HG03095 (cell line): ENCODE data around the gene CYBA.
"Not testable (repeated sequence)": the region's sequence is repeated elsewhere in the genome, so short reads cannot be mapped to it uniquely, and the experiment has no call there.

Experiments used
- ATAC-seq: cut with Tn5 transposase; IDR thresholded peaks from one replicate; pipeline ENCODE4 v1.9.1; 2021; ENCODE audit warnings: moderate library complexity; ENCODE audit not compliant: unreplicated experiment

CYBA gene

DNA sequence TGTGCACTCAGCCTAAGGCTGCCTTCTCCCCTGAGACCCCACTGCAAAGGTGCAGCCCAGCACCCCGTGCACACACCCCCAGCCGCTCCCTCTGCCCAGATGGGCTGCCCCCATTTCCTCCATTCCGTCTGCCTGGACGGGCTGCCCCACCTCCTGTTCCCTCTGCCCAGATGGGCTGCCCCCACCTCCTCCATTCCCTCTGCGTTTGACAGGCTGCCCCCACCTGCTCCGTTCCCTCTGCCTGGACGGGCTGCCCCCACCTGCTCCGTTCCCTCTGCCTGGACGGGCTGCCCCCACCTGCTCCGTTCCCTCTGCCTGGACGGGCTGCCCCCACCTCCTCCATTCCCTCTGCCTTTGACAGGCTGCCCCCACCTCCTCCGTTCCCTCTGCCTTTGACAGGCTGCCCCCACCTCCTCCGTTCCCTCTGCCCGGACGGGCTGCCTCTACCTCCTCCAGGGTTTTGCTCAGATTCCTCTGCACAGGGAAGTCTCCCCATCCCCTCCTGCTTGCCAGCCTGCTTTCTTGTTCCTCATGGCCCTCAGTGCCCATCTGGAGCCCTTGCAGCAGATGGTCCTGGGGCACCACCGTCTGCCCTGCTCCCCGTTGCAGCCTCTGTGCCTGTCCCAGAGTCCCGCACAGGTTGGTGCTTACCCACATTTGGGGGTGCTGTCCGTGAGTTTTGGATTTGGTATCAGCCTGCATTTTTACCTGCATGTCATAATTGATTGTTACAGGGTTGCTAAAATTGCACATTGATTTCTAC is 35.9 kb downstream of the CYBA start:
- no peak for ATAC-seq

DNA sequence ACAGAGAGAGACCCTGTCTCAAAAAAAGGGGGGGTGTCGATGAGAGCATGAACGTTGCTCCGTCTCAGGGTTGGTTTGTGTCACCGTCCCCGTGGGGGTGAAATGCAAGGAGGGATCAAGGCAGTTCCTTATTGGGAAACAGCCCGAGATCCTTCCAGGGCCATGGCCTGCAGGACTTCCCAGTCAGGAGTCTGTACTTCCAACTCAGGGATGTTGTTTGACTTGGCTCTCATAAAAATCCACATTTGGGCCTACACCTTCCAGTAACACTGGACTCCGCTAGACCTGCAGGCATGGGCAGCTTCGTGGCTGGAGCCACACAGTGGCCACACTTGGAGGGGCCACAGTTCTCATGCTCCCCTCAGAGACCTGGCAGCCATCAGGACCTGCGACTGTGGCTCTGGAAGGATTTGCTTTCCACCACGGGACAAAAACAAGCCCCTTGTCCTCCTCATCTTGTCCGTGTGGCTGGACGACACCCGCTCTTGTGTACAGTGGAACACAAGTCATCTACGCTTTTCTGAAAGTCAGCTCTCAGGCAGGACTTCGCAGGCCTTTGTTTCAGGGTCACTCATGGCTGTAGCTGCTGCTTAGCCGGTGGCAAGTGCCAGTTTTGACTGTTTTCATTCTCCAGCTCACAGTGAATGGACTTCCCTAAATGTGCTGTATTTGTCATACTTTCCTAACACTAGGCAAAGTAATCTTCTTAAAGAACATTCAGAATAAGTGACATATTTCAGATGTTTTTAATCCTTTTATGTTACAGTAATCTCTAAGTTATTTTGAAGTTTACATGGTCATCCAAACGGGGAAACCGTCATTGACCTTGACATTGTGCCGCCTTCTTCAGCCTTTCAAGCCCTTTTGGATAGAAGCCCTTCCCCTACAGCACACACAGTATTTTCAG is 36.7 kb downstream of the CYBA start:
- no peak for ATAC-seq

DNA sequence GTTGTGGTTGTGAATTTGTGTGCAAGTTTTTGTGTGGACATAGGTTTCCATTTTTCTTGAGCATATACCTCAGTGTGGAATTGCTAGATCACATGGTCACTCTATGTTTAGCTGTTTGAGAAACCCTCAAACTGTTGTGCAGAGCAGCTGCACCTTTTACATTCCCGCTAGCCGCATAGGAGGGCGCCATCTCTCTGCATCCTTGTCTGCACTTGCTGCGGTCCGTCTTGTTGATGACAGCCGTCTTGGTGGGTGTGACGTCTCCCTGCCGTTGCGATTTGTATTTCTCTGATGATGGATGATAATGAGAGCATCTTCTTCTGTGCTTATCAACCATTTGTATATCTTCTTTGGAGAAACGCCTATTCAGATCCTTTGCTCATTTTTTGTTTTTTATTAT is 37.6 kb downstream of the CYBA start:
- ATAC-seq = no peak

DNA sequence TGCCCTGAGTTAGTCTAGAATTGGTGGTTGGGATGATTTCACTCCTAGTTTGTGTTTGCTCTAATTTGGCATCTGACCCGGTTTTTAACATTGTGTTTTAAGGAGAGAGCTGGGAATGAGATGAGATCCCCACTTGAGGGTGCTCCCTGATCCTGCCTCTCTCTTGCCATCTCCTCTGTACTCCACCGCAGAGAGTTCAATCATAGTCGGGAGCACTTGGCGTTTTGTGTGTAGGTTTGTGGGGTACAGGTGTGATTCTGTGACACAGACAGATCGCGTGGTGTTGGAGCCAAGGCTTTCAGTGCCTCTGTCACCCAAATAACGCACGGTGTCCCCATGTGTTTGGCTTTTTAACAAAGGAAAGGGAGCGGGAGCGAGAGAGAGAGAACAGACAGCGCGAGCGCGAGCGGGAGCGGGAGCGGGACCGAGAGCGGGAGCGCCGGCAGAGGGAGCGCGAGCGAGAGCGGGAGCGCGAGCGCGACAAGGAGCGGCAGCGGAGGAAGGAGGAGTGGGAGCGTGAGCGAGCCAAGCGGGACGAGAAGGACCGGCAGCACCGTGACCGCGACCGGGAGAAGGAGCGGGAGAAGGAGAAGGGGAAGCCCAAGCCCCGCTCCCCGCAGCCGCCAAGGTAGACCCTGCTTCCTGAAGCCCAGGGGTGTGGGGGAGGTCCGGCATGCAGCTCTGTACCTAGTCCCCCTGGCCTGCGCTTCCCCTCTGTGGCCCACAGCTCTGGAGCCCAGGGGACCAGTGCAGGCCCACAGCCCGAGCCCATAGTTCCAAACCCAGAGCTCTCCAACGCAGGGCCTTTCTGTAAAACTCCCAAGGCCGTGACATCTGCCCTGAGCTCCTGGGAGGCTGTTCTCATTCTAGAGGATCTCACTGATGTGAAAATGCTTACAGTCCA is 39.7 kb downstream of the CYBA start:
- ATAC-seq = no peak

DNA sequence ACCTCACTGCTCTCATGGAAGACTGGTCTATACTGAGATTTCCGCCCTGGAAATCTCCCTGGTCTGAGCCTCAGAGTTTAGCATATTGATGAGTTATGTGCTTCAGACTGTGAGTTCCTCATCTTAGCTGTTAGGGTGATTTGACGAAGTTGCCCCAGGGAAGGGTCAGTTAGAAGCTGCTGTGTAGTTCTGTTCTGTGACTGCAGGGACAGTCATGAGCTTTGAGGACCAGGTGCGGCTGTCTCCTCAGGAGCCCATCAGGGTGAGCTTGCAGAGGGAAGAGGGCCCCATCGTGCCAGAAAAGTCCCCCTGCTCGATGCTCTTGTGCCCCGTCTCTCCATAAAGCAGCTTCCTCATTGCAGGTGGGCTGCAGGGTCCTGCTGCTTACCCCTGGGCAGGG is 40.8 kb downstream of the CYBA start:
- ATAC-seq = no peak

DNA sequence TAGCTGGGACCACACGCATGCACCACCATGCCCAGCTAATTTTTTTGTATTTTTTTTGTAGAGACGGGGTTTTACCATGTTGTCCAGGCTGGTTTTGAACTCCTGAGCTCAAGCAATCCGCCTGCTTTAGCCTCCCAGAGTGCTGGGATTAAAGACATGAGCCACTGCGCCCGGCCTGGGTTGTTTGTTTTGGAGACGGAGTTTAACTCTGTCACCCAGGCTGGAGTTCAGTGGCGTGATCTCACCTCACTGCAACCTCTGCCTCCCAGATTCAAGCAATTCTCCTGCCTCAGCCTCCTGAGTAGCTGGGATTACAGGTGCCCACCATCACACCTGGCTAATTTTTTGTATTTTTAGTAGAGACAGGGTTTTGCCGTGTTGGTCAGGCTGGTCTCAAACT is 41.4 kb downstream of the CYBA start:
- not testable (repeated sequence) for ATAC-seq

DNA sequence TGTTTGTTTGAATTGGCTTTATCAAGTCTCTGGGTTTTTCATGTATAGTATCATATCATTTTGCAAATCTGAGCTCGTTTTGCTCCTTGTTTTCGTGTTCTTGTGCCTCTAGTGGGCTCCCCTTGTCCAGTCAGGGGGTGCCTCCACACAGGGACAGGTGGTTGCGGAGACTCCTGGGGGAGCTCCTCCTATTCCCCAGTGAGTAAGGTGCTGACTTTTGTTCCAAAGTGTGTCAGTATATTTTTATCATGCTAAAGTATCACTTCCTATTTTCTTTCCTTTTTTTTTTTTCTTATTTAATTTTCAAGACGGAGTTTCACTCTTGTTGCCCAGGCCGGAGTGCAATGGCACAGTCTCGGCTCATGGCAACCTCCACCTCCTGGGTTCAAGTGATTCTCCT is 42.8 kb downstream of the CYBA start:
- ATAC-seq = no peak

DNA sequence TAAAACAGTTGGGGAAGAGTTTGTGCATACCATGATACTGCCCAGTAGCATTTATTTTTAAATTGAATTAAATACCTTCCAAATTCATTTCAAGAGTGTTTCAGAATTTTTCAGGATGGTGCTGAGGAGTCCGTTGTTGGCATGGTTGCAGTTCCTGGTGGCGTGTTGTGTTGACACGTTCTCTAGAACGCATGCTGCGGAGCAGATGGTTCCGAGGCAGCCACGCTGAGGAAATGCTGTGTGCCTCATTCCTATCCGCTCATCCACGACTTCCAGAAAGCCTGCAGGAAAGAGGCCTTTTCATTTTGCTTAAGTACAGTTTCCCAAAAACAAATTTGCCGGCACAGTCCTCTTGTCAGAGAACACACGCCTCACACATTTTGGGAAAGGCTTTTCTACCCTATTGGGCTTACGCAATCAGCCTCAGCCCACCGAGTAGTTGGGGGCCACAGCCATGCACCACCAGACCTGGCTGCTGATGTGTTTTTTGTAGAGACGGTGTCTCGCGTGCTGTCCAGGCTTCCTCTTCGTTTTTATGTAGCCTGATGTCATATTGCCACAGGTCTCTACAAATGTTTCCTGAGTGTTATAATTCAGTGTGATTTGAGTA is 44.6 kb downstream of the CYBA start:
- no peak for ATAC-seq

DNA sequence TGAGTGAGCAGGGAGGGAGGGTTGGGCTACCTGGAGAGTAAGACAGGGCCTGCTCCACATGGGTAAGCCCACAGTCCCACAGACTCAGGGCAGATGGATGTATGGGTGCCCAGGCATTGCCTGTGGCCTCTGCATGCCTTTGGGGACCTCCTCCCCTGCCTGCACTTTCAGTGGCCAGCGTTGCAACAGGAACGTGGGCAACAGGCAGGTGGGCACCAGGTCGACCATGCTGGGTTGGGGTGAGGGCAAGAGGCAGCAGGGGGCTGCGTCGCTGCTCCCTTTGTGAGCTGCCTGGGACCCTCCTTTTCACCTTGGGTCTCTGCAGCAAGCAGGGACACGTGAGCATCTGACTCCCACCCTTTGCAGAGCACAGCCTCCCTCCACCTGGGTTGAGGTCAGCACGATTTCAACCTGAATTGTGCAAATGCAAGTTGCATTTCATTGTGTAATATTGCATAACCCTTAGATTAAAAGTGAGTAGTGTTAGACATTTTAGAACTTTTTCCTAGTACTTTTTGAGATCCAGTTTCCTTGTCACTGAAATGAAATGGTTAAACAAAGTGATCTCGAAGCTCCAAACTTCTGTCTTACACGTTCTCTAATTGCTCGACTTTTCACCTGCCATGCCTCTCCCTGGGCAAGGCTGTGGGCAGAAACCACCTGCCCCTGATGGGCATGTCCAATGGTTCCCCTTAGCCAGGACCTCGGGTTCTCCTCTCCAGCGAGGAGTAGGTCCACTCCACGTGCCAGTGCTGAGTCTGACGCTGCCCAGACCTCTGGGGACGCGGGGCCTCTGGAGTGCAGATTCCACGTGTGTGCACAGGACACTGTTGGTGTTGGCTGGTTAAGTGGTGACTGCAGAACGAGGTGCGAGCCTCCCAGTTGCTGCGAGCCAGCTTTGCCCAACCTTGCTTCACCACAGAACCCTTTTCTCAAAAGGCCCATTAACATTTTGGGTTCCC is 45.4 kb downstream of the CYBA start:
- no peak for ATAC-seq

DNA sequence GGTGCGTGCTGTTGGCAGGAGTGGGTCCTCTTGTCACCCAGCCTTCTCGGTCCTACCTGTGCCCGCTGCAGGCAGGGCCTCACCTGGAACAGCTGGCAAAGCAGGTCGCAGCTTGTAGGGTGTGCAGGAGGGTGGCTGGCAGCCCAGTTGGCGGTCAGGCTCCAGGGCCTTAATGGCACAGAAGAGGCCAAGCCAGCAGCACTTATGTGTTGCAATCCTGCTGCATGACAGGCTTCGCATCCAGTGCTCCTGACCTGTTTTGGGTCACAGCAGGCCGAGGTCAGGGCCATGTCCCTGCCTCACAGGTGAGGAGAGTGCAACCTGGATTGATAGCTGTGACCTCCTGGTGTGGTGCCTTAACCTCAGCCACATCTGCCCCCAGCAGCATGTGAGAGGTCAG is 48.8 kb downstream of the CYBA start:
- ATAC-seq = no peak

DNA sequence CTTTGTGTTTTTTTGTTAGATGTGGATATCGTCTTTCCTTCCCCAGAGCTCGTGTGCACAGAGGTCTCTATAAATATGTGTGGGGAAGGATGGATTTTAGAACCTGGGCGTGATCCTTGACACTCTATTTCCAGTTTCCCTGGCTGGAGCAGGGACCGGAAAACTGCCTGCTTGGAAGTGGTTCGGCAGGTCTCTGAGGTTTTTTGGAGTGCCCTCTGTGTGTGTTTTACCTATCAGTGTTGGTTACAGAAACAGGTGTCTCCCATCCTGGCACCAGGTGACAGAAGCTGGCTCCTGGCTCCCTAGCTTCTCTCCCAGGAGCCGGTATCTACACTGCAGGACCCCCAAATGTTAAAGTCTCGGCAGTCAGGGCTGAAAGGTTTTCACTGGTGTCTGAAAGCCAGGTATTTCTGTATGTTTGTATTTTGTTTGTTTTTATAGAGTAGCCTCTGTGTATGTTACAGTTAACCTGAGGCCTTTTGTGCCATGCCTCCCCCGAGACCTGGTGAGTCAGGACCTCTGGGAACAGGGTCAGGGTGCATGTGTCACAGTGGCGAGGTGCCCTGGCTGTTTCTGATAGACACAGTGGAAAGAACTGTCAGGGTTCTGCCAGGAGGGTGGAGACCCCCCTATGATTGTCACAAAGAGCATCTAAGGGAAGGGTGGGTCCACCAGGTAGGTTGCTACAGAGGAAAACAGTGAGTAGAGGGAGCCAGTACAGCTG is 49.4 kb downstream of the CYBA start:
- no peak for ATAC-seq

DNA sequence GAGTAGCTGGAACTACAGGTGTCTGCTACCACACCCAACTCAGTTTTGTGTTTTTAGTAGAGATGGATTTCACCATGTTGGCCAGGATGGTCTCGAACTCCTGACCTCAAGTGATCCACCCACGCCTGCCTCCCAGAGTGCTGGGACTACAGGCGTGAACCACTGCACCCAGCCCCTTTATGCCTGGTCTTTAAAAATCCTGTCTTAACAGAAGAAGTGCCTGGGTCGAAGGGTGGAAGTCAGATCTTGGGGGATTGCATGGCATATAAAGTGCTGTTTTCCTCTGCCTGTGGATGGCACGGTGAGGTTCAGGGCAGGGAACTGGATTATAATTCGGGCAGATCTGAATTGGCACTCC is 50.3 kb downstream of the CYBA start:
- ATAC-seq = no peak

DNA sequence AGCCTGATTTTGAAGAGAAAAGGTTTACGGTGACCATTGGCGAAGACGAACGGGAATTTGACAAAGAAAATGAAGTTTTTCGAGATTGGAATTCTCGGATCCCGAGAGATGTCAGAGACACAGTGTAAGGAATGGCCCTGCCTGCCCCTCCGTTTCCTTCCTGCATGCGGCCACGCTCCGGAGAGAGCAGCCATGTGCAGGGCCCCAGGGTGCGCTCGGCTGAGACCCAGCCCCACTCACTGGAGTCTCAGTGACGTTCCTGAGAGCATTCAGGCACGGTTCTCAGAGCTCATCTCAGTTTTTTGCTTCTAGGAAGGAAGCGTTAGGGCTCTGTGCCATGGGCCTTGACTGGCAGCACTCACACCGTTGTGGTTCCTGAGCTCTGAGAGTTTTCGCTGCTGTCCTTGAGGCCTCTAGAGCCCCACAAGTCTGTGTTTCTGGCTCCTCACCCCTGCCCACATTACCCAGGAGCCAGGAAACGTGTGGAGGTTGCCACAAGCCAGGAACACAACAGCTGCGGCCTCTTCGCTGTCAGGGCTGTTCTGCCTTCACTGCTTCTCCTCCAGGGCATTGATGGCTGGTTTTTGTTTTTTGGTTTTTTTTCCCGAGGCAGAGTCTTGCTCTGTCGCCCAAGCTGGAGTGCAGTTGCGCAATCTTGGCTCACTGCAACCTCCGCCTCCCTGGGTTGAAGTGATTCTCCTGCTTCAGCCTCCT is 50.9 kb downstream of the CYBA start:
- ATAC-seq = no peak

DNA sequence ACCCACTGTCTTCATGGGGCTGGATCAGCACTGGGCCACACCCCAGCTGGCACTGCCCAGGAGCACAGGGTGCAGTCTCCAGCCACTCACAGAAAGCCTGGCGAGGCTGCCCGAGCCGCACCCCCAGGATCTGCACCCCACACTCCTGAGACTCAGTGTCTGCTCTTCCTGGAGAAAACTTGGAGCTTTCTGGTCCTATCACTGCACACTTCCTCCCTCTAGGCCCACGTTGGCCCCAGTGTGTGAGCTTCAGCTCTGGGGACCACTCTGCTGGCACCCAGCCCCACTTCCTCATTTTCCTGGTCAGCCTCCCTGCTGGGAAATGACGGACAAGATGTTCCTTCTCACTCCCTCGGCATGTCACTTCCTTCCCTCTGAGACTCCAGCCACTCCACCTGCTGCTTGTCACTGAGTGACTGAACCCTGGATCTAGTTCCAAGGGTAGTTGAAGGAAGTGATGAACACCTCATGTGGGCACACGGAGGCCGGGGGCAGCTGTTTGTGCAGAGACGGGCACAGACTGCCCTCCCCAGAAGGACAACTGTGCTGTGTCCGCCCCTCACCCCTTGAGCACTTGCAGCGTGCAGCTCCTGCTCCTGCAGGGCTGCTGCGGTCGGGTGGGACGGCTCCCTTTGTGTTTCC is 51.6 kb downstream of the CYBA start:
- ATAC-seq = no peak

DNA sequence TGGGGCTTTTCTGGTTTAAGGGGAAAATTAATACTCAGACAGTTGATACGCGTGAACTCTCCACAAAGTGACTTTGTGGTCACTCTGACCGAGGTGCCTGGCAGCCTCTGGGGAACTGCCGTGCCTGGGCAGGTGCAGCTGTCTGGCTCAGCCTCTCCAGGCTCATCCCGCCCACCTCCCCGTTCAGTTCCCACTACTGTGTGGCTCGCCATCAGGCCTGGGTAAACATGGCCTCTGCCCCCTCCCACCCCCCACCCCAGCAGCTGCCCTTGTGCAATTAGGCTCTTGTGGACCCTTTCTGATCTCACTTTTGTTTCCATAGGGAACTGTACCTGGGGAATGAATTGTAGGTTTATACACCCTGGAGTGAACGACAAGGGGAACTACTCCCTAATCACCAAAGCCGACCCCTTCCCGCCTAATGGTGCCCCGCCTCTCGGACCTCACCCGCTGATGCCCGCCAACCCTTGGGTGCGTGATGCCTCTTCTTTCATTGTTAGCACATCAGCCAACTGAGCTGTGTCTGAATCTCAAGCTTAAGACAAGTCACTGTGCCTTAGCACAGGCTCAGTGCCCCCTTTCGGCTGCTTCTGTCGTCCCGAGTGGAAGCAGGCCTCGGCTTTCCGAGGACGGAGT is 52.9 kb downstream of the CYBA start:
- no peak for ATAC-seq

DNA sequence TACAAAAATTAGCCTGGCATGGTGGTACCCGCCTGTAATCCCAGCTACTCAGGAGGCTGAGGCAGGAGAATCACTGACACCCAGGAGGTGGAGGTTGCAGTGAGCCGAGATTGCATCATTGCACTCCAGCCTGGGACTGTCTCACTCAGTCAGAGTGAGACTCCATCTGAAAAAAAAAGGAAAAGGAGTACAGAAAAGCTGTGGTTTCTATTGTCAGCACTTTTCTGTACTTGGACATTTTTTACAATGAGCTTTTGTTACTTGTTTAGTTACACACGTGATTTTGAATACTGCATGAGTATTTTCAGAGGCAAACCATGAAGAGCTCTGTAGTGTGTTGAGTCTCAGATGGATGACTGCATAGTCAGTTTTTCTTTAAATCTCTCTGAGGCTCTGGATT is 54.4 kb downstream of the CYBA start:
- no peak for ATAC-seq

DNA sequence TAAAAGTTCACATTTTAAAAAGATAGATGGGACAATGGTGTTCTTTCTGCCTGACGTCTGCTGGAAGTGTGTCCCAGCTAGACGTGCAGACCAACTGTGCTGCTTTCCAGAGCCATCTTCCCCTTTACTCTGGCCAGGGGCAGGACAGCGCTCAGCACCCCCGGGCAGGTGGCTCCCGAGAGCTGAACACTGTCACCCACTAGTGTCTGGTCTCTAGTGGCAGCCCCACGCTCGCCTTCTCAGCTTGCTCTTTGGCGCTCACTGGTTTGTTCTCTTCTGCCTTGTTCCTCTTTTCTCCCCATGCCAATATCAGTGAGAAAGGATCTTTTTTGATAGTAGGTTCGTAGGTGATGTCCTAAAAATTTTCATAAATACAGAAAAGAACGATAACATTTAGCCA is 54.9 kb downstream of the CYBA start:
- no peak for ATAC-seq

DNA sequence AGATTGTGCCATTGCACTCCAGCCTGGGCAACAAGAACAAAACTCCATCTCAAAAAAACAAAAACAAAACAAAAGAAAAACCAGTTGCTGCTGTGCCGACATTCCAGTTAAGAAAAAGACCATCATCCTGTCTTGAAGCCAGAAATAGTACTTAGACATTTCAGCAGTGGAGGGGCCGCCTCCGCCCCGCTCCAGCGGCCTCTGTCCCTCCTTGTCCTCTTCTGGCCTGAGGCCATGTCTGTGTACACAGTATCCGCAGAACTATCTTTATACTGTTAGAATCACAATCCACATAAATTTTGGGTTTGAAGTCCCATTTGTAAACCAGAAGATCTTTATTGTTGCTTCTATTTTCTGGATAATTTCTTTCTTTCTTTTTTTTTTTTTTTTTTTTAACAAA is 55.8 kb downstream of the CYBA start:
- ATAC-seq = no peak
